ENCODE data around the gene IQCE.

IQCE gene

DNA sequence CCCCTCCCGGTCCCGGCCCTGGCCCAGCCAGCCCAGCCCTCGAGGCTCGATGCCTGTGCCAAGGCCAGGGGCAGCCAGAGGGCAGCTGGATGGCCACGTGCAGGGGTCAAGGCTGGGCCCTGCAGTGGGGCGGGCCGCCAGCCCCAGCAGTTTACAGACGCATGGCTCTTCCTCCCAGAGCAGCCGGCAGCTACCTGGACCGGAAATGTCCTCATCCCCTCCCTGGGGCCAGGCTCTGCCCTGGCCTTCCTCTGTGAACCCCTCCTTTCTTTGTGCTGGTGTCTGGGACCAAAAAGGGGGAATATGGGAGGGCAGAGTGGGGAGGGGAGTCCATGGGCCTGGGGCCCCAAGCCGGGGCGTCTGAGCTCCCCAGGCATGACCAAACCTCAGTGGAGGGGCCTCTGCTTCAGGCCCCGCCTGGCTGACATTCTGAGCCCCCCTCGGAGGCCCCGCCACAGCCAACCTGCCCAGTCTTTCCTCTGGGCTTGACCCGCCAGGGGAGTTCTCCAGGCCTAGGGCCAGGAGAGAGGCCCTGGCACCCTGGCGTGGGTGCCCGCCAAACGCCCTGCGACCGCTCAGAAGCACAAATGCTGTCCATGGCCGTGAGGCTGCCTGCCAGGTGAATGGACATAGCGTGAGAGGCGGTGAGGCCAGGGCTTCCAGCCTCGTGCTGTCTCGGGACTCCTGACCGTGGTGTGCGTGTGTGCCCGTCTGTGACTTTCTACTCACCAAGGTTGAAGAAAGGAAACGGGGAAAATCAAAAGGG is 104.5 kb downstream of the IQCE start:
- H3K36me3 ChIP-seq (replicated peaks) = peaks cover 22% of the 10 kb centered on the region
- TF ChIP-seq, protein P1, sequence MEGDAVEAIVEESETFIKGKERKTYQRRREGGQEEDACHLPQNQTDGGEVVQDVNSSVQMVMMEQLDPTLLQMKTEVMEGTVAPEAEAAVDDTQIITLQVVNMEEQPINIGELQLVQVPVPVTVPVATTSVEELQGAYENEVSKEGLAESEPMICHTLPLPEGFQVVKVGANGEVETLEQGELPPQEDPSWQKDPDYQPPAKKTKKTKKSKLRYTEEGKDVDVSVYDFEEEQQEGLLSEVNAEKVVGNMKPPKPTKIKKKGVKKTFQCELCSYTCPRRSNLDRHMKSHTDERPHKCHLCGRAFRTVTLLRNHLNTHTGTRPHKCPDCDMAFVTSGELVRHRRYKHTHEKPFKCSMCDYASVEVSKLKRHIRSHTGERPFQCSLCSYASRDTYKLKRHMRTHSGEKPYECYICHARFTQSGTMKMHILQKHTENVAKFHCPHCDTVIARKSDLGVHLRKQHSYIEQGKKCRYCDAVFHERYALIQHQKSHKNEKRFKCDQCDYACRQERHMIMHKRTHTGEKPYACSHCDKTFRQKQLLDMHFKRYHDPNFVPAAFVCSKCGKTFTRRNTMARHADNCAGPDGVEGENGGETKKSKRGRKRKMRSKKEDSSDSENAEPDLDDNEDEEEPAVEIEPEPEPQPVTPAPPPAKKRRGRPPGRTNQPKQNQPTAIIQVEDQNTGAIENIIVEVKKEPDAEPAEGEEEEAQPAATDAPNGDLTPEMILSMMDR (IDR thresholded peaks at IDR 0.05; ENCODE audit: low read depth, low read length, missing control alignments) = no peak
- in situ Hi-C loops (cut with HindIII; ENCODE audit: low pct_ligation_motif_present, low sequenced_read_pairs) = no loop called here
- H3K27me3 ChIP-seq (replicated peaks) = no peaks in the 10 kb centered on the region
- H3K27ac ChIP-seq = no peak overlapping the region
- H3K4me3 ChIP-seq (ENCODE audit: low read depth, low read length) = no peak overlapping the region
- no peak for DNase-seq

DNA sequence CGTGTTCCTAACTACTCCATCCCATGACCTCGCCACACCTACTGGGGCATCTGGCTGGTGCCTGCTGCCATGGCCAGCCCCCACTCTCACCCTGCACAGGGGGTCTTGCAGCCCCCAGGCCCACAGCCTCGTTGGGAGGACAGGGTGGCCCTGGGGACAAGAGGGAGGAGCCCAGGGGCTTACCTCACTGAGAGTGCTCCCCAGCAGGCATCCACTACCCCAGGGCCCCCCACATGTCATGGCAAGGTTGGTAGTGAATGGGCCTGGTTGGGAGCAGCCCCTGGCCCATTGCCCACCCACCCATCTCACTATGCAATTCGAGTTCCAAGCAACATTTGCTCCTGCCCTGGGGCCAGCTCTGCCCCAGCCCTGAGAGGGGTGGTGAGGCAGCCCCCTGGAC is 105.2 kb downstream of the IQCE start:
- no peak for DNase-seq
- TF ChIP-seq, protein P1 (IDR thresholded peaks at IDR 0.05; ENCODE audit: low read depth, low read length, missing control alignments) = no peak
- Histone ChIP-seq H3K36me3 (replicated peaks) (peaks cover 16% of the 10 kb centered on the region), H3K4me3 (ENCODE audit: low read depth, low read length) (no peak overlapping the region), H3K27ac (no peak overlapping the region), H3K27me3 (replicated peaks) (no peaks in the 10 kb centered on the region)
- in situ Hi-C loops (cut with HindIII; ENCODE audit: low pct_ligation_motif_present, low sequenced_read_pairs) = no loop called here
